SK-N-SH (cell line): ENCODE results near the gene FYB2.

Experiments used
- EP300 ChIP-seq, 2 experiments: IDR thresholded peaks; 2 replicates each; pipeline versions ENCODE4 v1.4.0 to v1.6.1; 2012; ENCODE audit warnings: borderline replicate concordance in 1 of 2, low read depth in 1 of 2, low read length in 1 of 2
- EZH2phosphoT487 ChIP-seq: fragments of 200-600 bp; sonication (generic); IDR thresholded peaks from 2 replicates; pipeline ENCODE4 v1.6.1; 2017; ENCODE audit warnings: low read depth, mixed run types, mild to moderate bottlenecking, antibody characterized with exemption, moderate library complexity, borderline replicate concordance
- TEAD4 ChIP-seq: IDR thresholded peaks from 2 replicates; pipeline ENCODE4 v1.4.0; 2012; ENCODE audit warnings: mild to moderate bottlenecking, borderline replicate concordance; ENCODE audit not compliant: insufficient read depth
- TF ChIP-seq, protein P1 (sequence below): fragments of 200-600 bp; sonication (generic); IDR thresholded peaks from 2 replicates; pipeline ENCODE4 v1.6.1; 2017; ENCODE audit warnings: antibody characterized with exemption, mild to moderate bottlenecking, moderate library complexity
- TF ChIP-seq, protein P2 (sequence below): IDR thresholded peaks from 2 replicates; pipeline ENCODE4 v1.6.1; 2012; ENCODE audit warnings: mild to moderate bottlenecking, low read depth, low read length, moderate library complexity
- TF ChIP-seq, protein P3 (sequence below): IDR thresholded peaks from 2 replicates; pipeline ENCODE4 v1.4.0; 2012; ENCODE audit warnings: low read depth, borderline replicate concordance

DNA sequence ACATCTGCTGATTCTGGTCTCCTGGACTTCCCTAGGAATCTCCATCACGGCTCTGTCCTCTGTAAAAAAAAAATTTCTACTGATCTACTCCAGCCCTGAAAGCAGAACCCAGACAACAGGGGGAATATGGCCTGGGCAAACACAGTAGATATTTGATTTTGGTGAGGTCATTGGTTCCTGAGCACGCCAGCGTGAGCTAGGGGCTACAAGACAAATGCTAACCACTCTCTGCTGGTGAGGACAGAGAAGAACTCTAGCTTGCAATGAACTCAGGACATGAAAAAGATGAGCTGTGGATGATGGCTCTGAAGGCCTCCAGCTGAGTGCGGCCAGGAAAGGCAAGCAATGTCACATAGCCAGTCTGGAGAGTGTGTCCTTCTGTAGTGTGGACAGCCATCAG, 17.2 kb upstream of the FYB2 start:
- TF ChIP-seq, protein P1, sequence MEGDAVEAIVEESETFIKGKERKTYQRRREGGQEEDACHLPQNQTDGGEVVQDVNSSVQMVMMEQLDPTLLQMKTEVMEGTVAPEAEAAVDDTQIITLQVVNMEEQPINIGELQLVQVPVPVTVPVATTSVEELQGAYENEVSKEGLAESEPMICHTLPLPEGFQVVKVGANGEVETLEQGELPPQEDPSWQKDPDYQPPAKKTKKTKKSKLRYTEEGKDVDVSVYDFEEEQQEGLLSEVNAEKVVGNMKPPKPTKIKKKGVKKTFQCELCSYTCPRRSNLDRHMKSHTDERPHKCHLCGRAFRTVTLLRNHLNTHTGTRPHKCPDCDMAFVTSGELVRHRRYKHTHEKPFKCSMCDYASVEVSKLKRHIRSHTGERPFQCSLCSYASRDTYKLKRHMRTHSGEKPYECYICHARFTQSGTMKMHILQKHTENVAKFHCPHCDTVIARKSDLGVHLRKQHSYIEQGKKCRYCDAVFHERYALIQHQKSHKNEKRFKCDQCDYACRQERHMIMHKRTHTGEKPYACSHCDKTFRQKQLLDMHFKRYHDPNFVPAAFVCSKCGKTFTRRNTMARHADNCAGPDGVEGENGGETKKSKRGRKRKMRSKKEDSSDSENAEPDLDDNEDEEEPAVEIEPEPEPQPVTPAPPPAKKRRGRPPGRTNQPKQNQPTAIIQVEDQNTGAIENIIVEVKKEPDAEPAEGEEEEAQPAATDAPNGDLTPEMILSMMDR: no peak
- TF ChIP-seq, protein P2, sequence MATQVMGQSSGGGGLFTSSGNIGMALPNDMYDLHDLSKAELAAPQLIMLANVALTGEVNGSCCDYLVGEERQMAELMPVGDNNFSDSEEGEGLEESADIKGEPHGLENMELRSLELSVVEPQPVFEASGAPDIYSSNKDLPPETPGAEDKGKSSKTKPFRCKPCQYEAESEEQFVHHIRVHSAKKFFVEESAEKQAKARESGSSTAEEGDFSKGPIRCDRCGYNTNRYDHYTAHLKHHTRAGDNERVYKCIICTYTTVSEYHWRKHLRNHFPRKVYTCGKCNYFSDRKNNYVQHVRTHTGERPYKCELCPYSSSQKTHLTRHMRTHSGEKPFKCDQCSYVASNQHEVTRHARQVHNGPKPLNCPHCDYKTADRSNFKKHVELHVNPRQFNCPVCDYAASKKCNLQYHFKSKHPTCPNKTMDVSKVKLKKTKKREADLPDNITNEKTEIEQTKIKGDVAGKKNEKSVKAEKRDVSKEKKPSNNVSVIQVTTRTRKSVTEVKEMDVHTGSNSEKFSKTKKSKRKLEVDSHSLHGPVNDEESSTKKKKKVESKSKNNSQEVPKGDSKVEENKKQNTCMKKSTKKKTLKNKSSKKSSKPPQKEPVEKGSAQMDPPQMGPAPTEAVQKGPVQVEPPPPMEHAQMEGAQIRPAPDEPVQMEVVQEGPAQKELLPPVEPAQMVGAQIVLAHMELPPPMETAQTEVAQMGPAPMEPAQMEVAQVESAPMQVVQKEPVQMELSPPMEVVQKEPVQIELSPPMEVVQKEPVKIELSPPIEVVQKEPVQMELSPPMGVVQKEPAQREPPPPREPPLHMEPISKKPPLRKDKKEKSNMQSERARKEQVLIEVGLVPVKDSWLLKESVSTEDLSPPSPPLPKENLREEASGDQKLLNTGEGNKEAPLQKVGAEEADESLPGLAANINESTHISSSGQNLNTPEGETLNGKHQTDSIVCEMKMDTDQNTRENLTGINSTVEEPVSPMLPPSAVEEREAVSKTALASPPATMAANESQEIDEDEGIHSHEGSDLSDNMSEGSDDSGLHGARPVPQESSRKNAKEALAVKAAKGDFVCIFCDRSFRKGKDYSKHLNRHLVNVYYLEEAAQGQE: no peak
- TF ChIP-seq, protein P3, sequence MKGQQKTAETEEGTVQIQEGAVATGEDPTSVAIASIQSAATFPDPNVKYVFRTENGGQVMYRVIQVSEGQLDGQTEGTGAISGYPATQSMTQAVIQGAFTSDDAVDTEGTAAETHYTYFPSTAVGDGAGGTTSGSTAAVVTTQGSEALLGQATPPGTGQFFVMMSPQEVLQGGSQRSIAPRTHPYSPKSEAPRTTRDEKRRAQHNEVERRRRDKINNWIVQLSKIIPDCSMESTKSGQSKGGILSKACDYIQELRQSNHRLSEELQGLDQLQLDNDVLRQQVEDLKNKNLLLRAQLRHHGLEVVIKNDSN: no peak
- TF ChIP-seq EZH2phosphoT487 (no peak), TEAD4 (no peak), EP300 (IDR thresholded peaks at IDR 0.05; ENCODE audit: borderline replicate concordance in 1 of 2, low read depth in 1 of 2, low read length in 1 of 2) (no peak)
